Small intestine (tissue), 7 donors: ENCODE results near the gene SNCB. TPM values are rescaled to one million over a fixed set of nuclear protein-coding genes. Genes with fewer than 3 reads are reported as not detected.

ENCODE experiments used
- DNase-seq, 2 donors: peaks; one replicate each; pipeline versions ENCODE4 v3.0.0 to v3.0.0-alpha.2; 2013
- FAIRE-seq: peaks from 2 replicates; lab custom pipeline; 2012; peaks lifted over from hg19 to GRCh38; lab: Jason Lieb, UNC
- H3K27ac ChIP-seq, 3 donors: one replicate each; pipeline ENCODE4 v1.5.1; 2013; ENCODE audit warnings: low read length in 2 of 3, mild to moderate bottlenecking in 2 of 3, control low read depth in 1 of 3, inconsistent platforms in 1 of 3, low read depth in 1 of 3, moderate library complexity in 1 of 3
- H3K27me3 ChIP-seq, 3 donors: one replicate each; pipeline ENCODE4 v1.6.1; 2013; ENCODE audit warnings: low read length in 3 of 3, inconsistent platforms in 1 of 3; ENCODE audit not compliant: control insufficient read depth in 3 of 3, insufficient read depth in 3 of 3
- H3K36me3 ChIP-seq, 3 donors: one replicate each; pipeline ENCODE4 v1.6.1; 2013; ENCODE audit warnings: low read length in 3 of 3, inconsistent platforms in 1 of 3, low read depth in 1 of 3, mild to moderate bottlenecking in 1 of 3, moderate library complexity in 1 of 3; ENCODE audit not compliant: control insufficient read depth in 3 of 3, insufficient read depth in 2 of 3
- H3K4me1 ChIP-seq, 3 donors: one replicate each; pipeline ENCODE4 v1.6.1; 2013; ENCODE audit warnings: low read length in 2 of 3, inconsistent platforms in 1 of 3, low read depth in 1 of 3, mild to moderate bottlenecking in 1 of 3, moderate library complexity in 1 of 3; ENCODE audit not compliant: control insufficient read depth in 3 of 3, insufficient read depth in 2 of 3
- H3K4me3 ChIP-seq, 3 donors: one replicate each; pipeline ENCODE4 v1.5.1; 2013; ENCODE audit warnings: low read length in 3 of 3, control low read depth in 1 of 3, inconsistent platforms in 1 of 3, low read depth in 1 of 3, mild to moderate bottlenecking in 1 of 3, moderate library complexity in 1 of 3
- H3K9me3 ChIP-seq, 2 donors: one replicate each; pipeline ENCODE4 v1.6.1; 2013; ENCODE audit warnings: low read depth in 1 of 2, low read length in 1 of 2; ENCODE audit not compliant: control insufficient read depth in 2 of 2, insufficient read depth in 1 of 2
- WGBS, 3 donors: extraction: QIAGEN DNeasy Blood & Tissue Kit; methylation state at CpG; one replicate each; pipeline ENCODE4 v1.1.7; 2013; 5-methylcytosine and 5-hydroxymethylcytosine counted together
- polyA plus RNA-seq, 4 donors: library from polyadenylated mRNA; stranded (reverse) in 3 of 4; unstranded in 1 of 4; fragments of 200-250 nt in 3 of 4; fragments of 120-200 nt in 1 of 4; gene quantifications; one replicate each; pipeline versions ENCODE4 v1.2.1 to v1.2.3, GENCODE V29; 2013
- donor health status: healthy with polysubstance abuse.
- donor health status: control.
- donor health status: control.
- donor health status: Bipolar disorder and iron deficiency.
- donor health status: healthy.

SNCB gene
- polyA plus RNA-seq, 4 donors: 0.16 to 0.73 TPM; not detected in 2

- DNase-seq (no peak), FAIRE-seq (no peak)
- WGBS, 3 donors: 71 to 89% (median 82%) methylated on average over 9 of the region's 9 CpGs
- Histone ChIP-seq H3K27me3 (peaks cover 0 to 3% (median 0%) of the 10 kb centered on the region in 3 donors), H3K4me1 (peaks cover 0 to 9% (median 3%) of the 10 kb centered on the region in 3 donors), H3K9me3 (no peaks in the 10 kb centered on the region), H3K27ac (no peak overlapping the region), H3K36me3 (no peaks in the 10 kb centered on the region), H3K4me3 (no peak overlapping the region)
These were observed 14.0 kb upstream of the SNCB start for GRCh38 chr5:176644294-176644693.

GRCh38 chr5:176643491-176644219, 13.3 kb upstream of the SNCB start:
- Histone ChIP-seq H3K27me3 (peaks cover 0 to 3% (median 0%) of the 10 kb centered on the region in 3 donors), H3K9me3 (no peaks in the 10 kb centered on the region)

GRCh38 chr5:176642675-176643490, 12.5 kb upstream of the SNCB start:
- H3K27ac ChIP-seq: no peak overlapping the region
- no peak for FAIRE-seq
- no peak overlapping the region for H3K4me3 ChIP-seq
- no peaks in the 10 kb centered on the region for H3K36me3 ChIP-seq
- peaks cover 0 to 6% (median 0%) of the 10 kb centered on the region in 3 donors for H3K27me3 ChIP-seq
- WGBS, 3 donors: 53 to 63% (median 62%) methylated on average over 12 to 15 of the region's 15 CpGs
- no peak for DNase-seq
- H3K9me3 ChIP-seq: no peaks in the 10 kb centered on the region
- H3K4me1 ChIP-seq: peaks cover 0 to 5% (median under 1%) of the 10 kb centered on the region in 3 donors

More at GRCh38 chr5:176643491-176644219, 13.3 kb upstream of the SNCB start:
- no peak overlapping the region for H3K4me3 ChIP-seq
- DNase-seq (no peak), FAIRE-seq (no peak)
- H3K4me1 ChIP-seq: peaks cover 0 to 9% (median 3%) of the 10 kb centered on the region in 3 donors
- no peak overlapping the region for H3K27ac ChIP-seq
- no peaks in the 10 kb centered on the region for H3K36me3 ChIP-seq
- WGBS, 3 donors: 80 to 85% (median 80%) methylated on average over 11 of the region's 11 CpGs

GRCh38 chr5:176640616-176641015, 10.3 kb upstream of the SNCB start:
- H3K27me3 ChIP-seq: peaks cover 0 to 22% (median 0%) of the 10 kb centered on the region in 3 donors
- H3K36me3 ChIP-seq: no peaks in the 10 kb centered on the region
- no peaks in the 10 kb centered on the region for H3K9me3 ChIP-seq
- 76 to 85% (median 80%) methylated on average over 4 of the region's 4 CpGs for WGBS, 3 donors
- H3K4me1 ChIP-seq: no peaks in the 10 kb centered on the region
- no peak overlapping the region for H3K27ac ChIP-seq
- FAIRE-seq: no peak
- no peak for DNase-seq
- no peak overlapping the region for H3K4me3 ChIP-seq

- H3K4me3 ChIP-seq: no peak overlapping the region
- no peak overlapping the region for H3K27ac ChIP-seq
- FAIRE-seq: no peak
- H3K27me3 ChIP-seq: peaks cover 0 to 26% (median 5%) of the 10 kb centered on the region in 3 donors
- H3K36me3 ChIP-seq: no peaks in the 10 kb centered on the region
- DNase-seq: no peak
- peaks cover 0 to 5% of the 10 kb centered on the region in 2 donors for H3K9me3 ChIP-seq
- 48 to 68% (median 60%) methylated on average over 4 of the region's 4 CpGs for whole genome bisulfite sequencing, 3 donors
- no peaks in the 10 kb centered on the region for H3K4me1 ChIP-seq
These were observed 9.6 kb upstream of the SNCB start for GRCh38 chr5:176639981-176640380.

- Histone ChIP-seq H3K27ac (no peak overlapping the region), H3K4me1 (no peaks in the 10 kb centered on the region), H3K36me3 (no peaks in the 10 kb centered on the region), H3K27me3 (peaks cover 0 to 29% (median 5%) of the 10 kb centered on the region in 3 donors), H3K4me3 (no peak overlapping the region), H3K9me3 (peaks cover 0 to 5% of the 10 kb centered on the region in 2 donors)
- 48 to 80% (median 53%) methylated on average over 3 to 4 of the region's 4 CpGs for WGBS, 3 donors
- no peak for FAIRE-seq
- no peak for DNase-seq
These were observed 8.9 kb upstream of the SNCB start for GRCh38 chr5:176639208-176639607.

GRCh38 chr5:176638437-176638836, 8.1 kb upstream of the SNCB start:
- Histone ChIP-seq H3K36me3 (no peaks in the 10 kb centered on the region), H3K9me3 (peaks cover 0 to 5% of the 10 kb centered on the region in 2 donors), H3K4me3 (no peak overlapping the region), H3K27me3 (peaks cover 0 to 34% (median 5%) of the 10 kb centered on the region in 3 donors), H3K27ac (no peak overlapping the region), H3K4me1 (no peaks in the 10 kb centered on the region)
- 89 to 92% (median 91%) methylated on average over 3 of the region's 3 CpGs for WGBS, 3 donors
- FAIRE-seq: no peak
- no peak for DNase-seq

GRCh38 chr5:176637556-176637955, 7.2 kb upstream of the SNCB start:
- FAIRE-seq: no peak
- 59 to 70% (median 65%) methylated on average over 4 of the region's 4 CpGs for WGBS, 3 donors

More at GRCh38 chr5:176637556-176637955, 7.2 kb upstream of the SNCB start:
- Histone ChIP-seq H3K4me3 (no peak overlapping the region), H3K36me3 (no peaks in the 10 kb centered on the region), H3K27ac (no peak overlapping the region), H3K9me3 (peaks cover 0 to 5% of the 10 kb centered on the region in 2 donors), H3K27me3 (peaks cover 0 to 35% (median 9%) of the 10 kb centered on the region in 3 donors), H3K4me1 (no peaks in the 10 kb centered on the region)
- DNase-seq: no peak
